NOMO-1 (cell line): ENCODE results near the gene UBASH3B.
"Not testable (repeated sequence)": the region's sequence is repeated elsewhere in the genome, so short reads cannot be mapped to it uniquely, and the experiment has no call there.

Experiments used
- DNase-seq, 2 experiments: peaks; one replicate each; lab custom pipeline; 2025; ENCODE audit not compliant: unreplicated experiment in 2 of 2; lab: John Stamatoyannopoulos, UW

The UBASH3B gene

GRCh38 chr11:122655527-122656072 lies at the start of gene UBASH3B:
Gene UBASH3B (plus strand): TSS chr11:122655722. CDS start chr11:122656050, 328 bp downstream.
- DNase-seq: peak; percentile 79 to 89

GRCh38 chr11:122607162-122607561 lies 48.4 kb upstream of the UBASH3B start:
- not testable (repeated sequence) for DNase-seq

- no peak for DNase-seq
These were observed 43.2 kb upstream of the UBASH3B start for GRCh38 chr11:122612123-122612824.

- no peak for DNase-seq
These were observed 38.8 kb upstream of the UBASH3B start for GRCh38 chr11:122616718-122617117.

GRCh38 chr11:122617297-122617696 lies 38.2 kb upstream of the UBASH3B start:
- DNase-seq: no peak

GRCh38 chr11:122617926-122618325 lies 37.6 kb upstream of the UBASH3B start:
- no peak for DNase-seq

- no peak for DNase-seq
These were observed 36.6 kb upstream of the UBASH3B start for GRCh38 chr11:122618927-122619326.

GRCh38 chr11:122619757-122620156 lies 35.8 kb upstream of the UBASH3B start:
- no peak for DNase-seq

- not testable (repeated sequence) for DNase-seq
These were observed 30.0 kb upstream of the UBASH3B start for GRCh38 chr11:122625501-122625900.

GRCh38 chr11:122625976-122626665 lies 29.4 kb upstream of the UBASH3B start:
- DNase-seq: no peak

GRCh38 chr11:122627745-122628144 lies 27.8 kb upstream of the UBASH3B start:
- DNase-seq: no peak

- peak; percentile 78 to 87 for DNase-seq
These were observed 26.5 kb upstream of the UBASH3B start for GRCh38 chr11:122628810-122629555.

- no peak for DNase-seq
These were observed 23.2 kb upstream of the UBASH3B start for GRCh38 chr11:122632181-122632824.

GRCh38 chr11:122633219-122633829 lies 22.2 kb upstream of the UBASH3B start:
- DNase-seq: peak; percentile 55 to 63

- no peak for DNase-seq
These were observed 21.0 kb upstream of the UBASH3B start for GRCh38 chr11:122634501-122634900.

- DNase-seq: no peak
These were observed 18.0 kb upstream of the UBASH3B start for GRCh38 chr11:122637541-122637940.

- DNase-seq: no peak
These were observed 13.0 kb upstream of the UBASH3B start for GRCh38 chr11:122642472-122642922.

GRCh38 chr11:122642971-122643370 lies 12.6 kb upstream of the UBASH3B start:
- DNase-seq: no peak

GRCh38 chr11:122645847-122646246 lies 9.7 kb upstream of the UBASH3B start:
- no peak for DNase-seq
